PFSK-1 (cell line): ENCODE results near the gene SETBP1.

Source experiments
- POLR2AphosphoS5 ChIP-seq: IDR thresholded peaks from 2 replicates; pipeline ENCODE4 v1.6.1; 2012; ENCODE audit warnings: low read depth, mild to moderate bottlenecking, control low read depth, low read length, moderate library complexity
- REST ChIP-seq, 2 experiments: IDR thresholded peaks; 2 replicates each; pipeline versions ENCODE4 v1.6.1 to v1.8.0; 2011 to 2012; ENCODE audit warnings: low read depth in 2 of 2, low read length in 2 of 2, control low read depth in 1 of 2, inconsistent platforms in 1 of 2, mild to moderate bottlenecking in 1 of 2, moderate library complexity in 1 of 2; ENCODE audit not compliant: insufficient read depth in 1 of 2
- SIN3A ChIP-seq: IDR thresholded peaks from 2 replicates; pipeline ENCODE4 v1.6.1; 2012; ENCODE audit warnings: mild to moderate bottlenecking, low read length, moderate library complexity, borderline replicate concordance; ENCODE audit not compliant: insufficient read depth
- TAF1 ChIP-seq: IDR thresholded peaks from 2 replicates; pipeline ENCODE4 v1.6.1; 2012; ENCODE audit warnings: low read length, control low read depth, borderline replicate concordance; ENCODE audit not compliant: insufficient read depth

- TF ChIP-seq SIN3A, result no peak
- TF ChIP-seq TAF1, result no peak
- no peak for TF ChIP-seq POLR2AphosphoS5
- TF ChIP-seq REST (IDR thresholded peaks at IDR 0.05; ENCODE audit: insufficient read depth in 1 of 2, low read depth in 2 of 2, low read length in 2 of 2), result no peak
Measured at GRCh38 chr18:45106331-45106774, 425.7 kb downstream of the SETBP1 start.
